GM23338 (cell line): ENCODE results near the gene ME1. TPM values are rescaled to one million over a fixed set of nuclear protein-coding genes. Genes with fewer than 3 reads are reported as not detected.
A peak's percentile ranks its signal among the peaks of the same experiment; 100 is the strongest.
"Not testable (repeated sequence)": the region's sequence is repeated elsewhere in the genome, so short reads cannot be mapped to it uniquely, and the experiment has no call there.

Experiments
- ATAC-seq: fragments of 200-7000 bp; cut with Tn5 transposase; 3 replicates; pipeline ENCODE4 v1.9.1; 2020
- DNase-seq: peaks from one replicate; pipeline ENCODE4 v3.0.0-alpha.2; 2015; ENCODE audit warnings: low spot score
- H2AFZ ChIP-seq: fragments of 200-600 bp; sonication (generic); 2 replicates; pipeline ENCODE4 v1.8.0; 2016; ENCODE audit warnings: antibody characterized with exemption, mild to moderate bottlenecking, moderate library complexity
- H3F3A ChIP-seq: fragments of 200-600 bp; sonication (generic); replicated peaks from 2 replicates; pipeline ENCODE4 v1.8.0; 2017; ENCODE audit warnings: antibody characterized with exemption, mixed run types, low read depth
- H3K27ac ChIP-seq: fragments of 200-600 bp; sonication (generic); 2 replicates; pipeline ENCODE4 v1.6.1; 2016; ENCODE audit warnings: low read depth
- H3K27me3 ChIP-seq: fragments of 200-600 bp; sonication (generic); 2 replicates; pipeline ENCODE4 v1.8.0; 2016; ENCODE audit warnings: mild to moderate bottlenecking, mixed run types, moderate library complexity; ENCODE audit not compliant: insufficient read depth
- H3K36me3 ChIP-seq: fragments of 200-600 bp; sonication (generic); 2 replicates; pipeline ENCODE4 v1.8.0; 2016; ENCODE audit warnings: mild to moderate bottlenecking; ENCODE audit not compliant: insufficient read depth
- H3K4me1 ChIP-seq: fragments of 200-600 bp; sonication (generic); 2 replicates; pipeline ENCODE4 v1.8.0; 2016; ENCODE audit warnings: mild to moderate bottlenecking, moderate library complexity; ENCODE audit not compliant: insufficient read depth
- H3K4me2 ChIP-seq: fragments of 200-600 bp; sonication (generic); 2 replicates; pipeline ENCODE4 v1.7.1; 2017; ENCODE audit warnings: mixed run types
- H3K4me3 ChIP-seq: fragments of 200-600 bp; sonication (generic); 2 replicates; pipeline ENCODE4 v1.6.1; 2016; ENCODE audit warnings: mixed run types
- H3K79me2 ChIP-seq: fragments of 200-600 bp; sonication (generic); replicated peaks from 2 replicates; pipeline ENCODE4 v1.8.0; 2017; ENCODE audit warnings: mild to moderate bottlenecking; ENCODE audit not compliant: insufficient read depth
- H3K9me2 ChIP-seq: fragments of 200-600 bp; sonication (generic); 2 replicates; pipeline ENCODE4 v1.8.0; 2017; ENCODE audit not compliant: insufficient read depth
- H4K20me1 ChIP-seq: fragments of 200-600 bp; sonication (generic); replicated peaks from 2 replicates; pipeline ENCODE4 v1.8.0; 2017; ENCODE audit warnings: mild to moderate bottlenecking; ENCODE audit not compliant: insufficient read depth
- H3K27ac Mint-ChIP-seq: 2 replicates; pipeline ENCODE4 v1.8.0; 2020; ENCODE audit warnings: inconsistent platforms, mild to moderate bottlenecking, moderate library complexity, mixed read lengths
- H3K27me3 Mint-ChIP-seq: 3 replicates; pipeline ENCODE4 v1.8.0; 2022; ENCODE audit warnings: low read depth, mild to moderate bottlenecking, moderate library complexity, mixed read lengths, inconsistent platforms; ENCODE audit not compliant: insufficient read depth, poor library complexity
- H3K36me3 Mint-ChIP-seq: 3 replicates; pipeline ENCODE4 v1.8.0; 2021; ENCODE audit warnings: low read depth, mild to moderate bottlenecking, inconsistent platforms, moderate library complexity, mixed read lengths
- H3K4me1 Mint-ChIP-seq: 3 replicates; pipeline ENCODE4 v1.8.0; 2020; ENCODE audit warnings: mild to moderate bottlenecking, inconsistent platforms, mixed read lengths
- H3K4me3 Mint-ChIP-seq: 3 replicates; pipeline ENCODE4 v1.8.0; 2021; ENCODE audit warnings: moderate library complexity, mild to moderate bottlenecking, inconsistent platforms, mixed read lengths
- H3K9me3 Mint-ChIP-seq: 3 replicates; pipeline ENCODE4 v1.8.0; 2020; ENCODE audit warnings: moderate library complexity, mild to moderate bottlenecking, inconsistent platforms, mixed read lengths
- CTCF ChIP-seq, 2 experiments: fragments of 200-600 bp in 1 of 2; sonication (generic) in 1 of 2; conservative IDR thresholded peaks; 2 replicates each; pipeline versions ENCODE4 v1.5.1 to v1.6.1; 2016 to 2017; ENCODE audit warnings: antibody characterized with exemption in 2 of 2, low read depth in 2 of 2, mild to moderate bottlenecking in 2 of 2, moderate library complexity in 1 of 2
- ETS1 ChIP-seq: IDR thresholded peaks from 2 replicates; pipeline ENCODE4 v1.6.1; 2016; ENCODE audit warnings: antibody characterized with exemption
- JUNB ChIP-seq: IDR thresholded peaks from one replicate; pipeline ENCODE4 v1.6.1; 2016; ENCODE audit warnings: antibody characterized with exemption; ENCODE audit not compliant: unreplicated experiment
- NANOG ChIP-seq: IDR thresholded peaks from 2 replicates; pipeline ENCODE4 v1.6.1; 2016; ENCODE audit warnings: antibody characterized with exemption, borderline replicate concordance
- STAT1 ChIP-seq: IDR thresholded peaks from one replicate; pipeline ENCODE4 v1.6.1; 2016; ENCODE audit warnings: antibody characterized with exemption; ENCODE audit not compliant: unreplicated experiment
- ZNF114 ChIP-seq: fragments of 250-450 bp; sonication (Bioruptor Pico); IDR thresholded peaks from 2 replicates; pipeline ENCODE4 v1.5.0; 2020; ENCODE audit warnings: mild to moderate bottlenecking, moderate library complexity
- ZNF331 ChIP-seq: fragments of 250-450 bp; sonication (Bioruptor Pico); IDR thresholded peaks from 2 replicates; pipeline ENCODE4 v1.5.0; 2020; ENCODE audit warnings: low read depth, mild to moderate bottlenecking, moderate library complexity
- ZNF462 ChIP-seq: fragments of 250-450 bp; sonication (Bioruptor Pico); IDR thresholded peaks from 2 replicates; pipeline ENCODE4 v1.5.0; 2020; ENCODE audit warnings: mild to moderate bottlenecking, moderate library complexity
- polyA plus RNA-seq: library from polyadenylated mRNA; unstranded; fragments of >200 nt; fragmentation: Nextera tagmentation; extraction: Ambion mirVana; gene quantifications from 2 replicates; pipeline ENCODE4 v1.2.1, GENCODE V29; 2016
- total RNA-seq: library from RNA; depleted of rRNA; stranded (reverse); fragments of >200 nt; shearing (Covaris generic); gene quantifications from 2 replicates; pipeline ENCODE4 v1.2.3, GENCODE V29; 2014

ME1 gene
- total and polyA plus RNA-seq, 2 experiments from 2014 or later, result 6.4 to 8.0 TPM

- H3K79me2 ChIP-seq, H3K27ac ChIP-seq, H3K27me3 Mint-ChIP-seq, H3K4me1 Mint-ChIP-seq, H2AFZ ChIP-seq, H3K9me3 Mint-ChIP-seq, H4K20me1 ChIP-seq, DNase-seq, H3K9me2 ChIP-seq, H3F3A ChIP-seq, ATAC-seq, H3K36me3 ChIP-seq, H3K4me2 ChIP-seq, H3K4me3 ChIP-seq, H3K36me3 Mint-ChIP-seq, H3K4me1 ChIP-seq, H3K27me3 ChIP-seq, H3K4me3 Mint-ChIP-seq: not testable (repeated sequence)
- peak overlapping the region; percentile 78; the same call in 1 of the 2 replicates for H3K27ac Mint-ChIP-seq
These were observed 19.2 kb upstream of the ME1 start for GRCh38 chr6:83450015-83450414.

GRCh38 chr6:83444086-83444699 is 13.3 kb upstream of the ME1 start:
- H3K27me3 ChIP-seq, H3K27me3 Mint-ChIP-seq, H3K4me3 ChIP-seq, H3K36me3 Mint-ChIP-seq, H3K9me2 ChIP-seq, H3K4me1 ChIP-seq, H3K36me3 ChIP-seq, H2AFZ ChIP-seq, H3K27ac Mint-ChIP-seq, H3K4me3 Mint-ChIP-seq, H4K20me1 ChIP-seq, H3K27ac ChIP-seq, DNase-seq, H3K9me3 Mint-ChIP-seq, ATAC-seq, H3F3A ChIP-seq, H3K4me2 ChIP-seq, H3K79me2 ChIP-seq: not testable (repeated sequence)
- peaks cover 13% of the 10 kb centered on the region; the same call in 2 of the 3 replicates for H3K4me1 Mint-ChIP-seq

- no peaks in the 10 kb centered on the region for H3K27me3 ChIP-seq
- TF ChIP-seq ZNF114 (CRISPR knock-in tag), result no peak
- no peak for TF ChIP-seq ZNF462 (CRISPR knock-in tag)
- TF ChIP-seq STAT1, result no peak
- no peak for TF ChIP-seq CTCF (conservative IDR thresholded peaks at IDR 0.05; ENCODE audit: low read depth in 2 of 2)
- no peak for TF ChIP-seq ETS1
- TF ChIP-seq ZNF331, result no peak
- TF ChIP-seq JUNB, result no peak
- TF ChIP-seq NANOG, result no peak
These were observed 12.7 kb upstream of the ME1 start for GRCh38 chr6:83443516-83443915.

More at GRCh38 chr6:83443516-83443915, 12.7 kb upstream of the ME1 start:
- Histone ChIP-seq H3K4me1 (peaks cover 6% of the 10 kb centered on the region; the same call in 1 of the 2 replicates), H3K4me2 (0 out of 2 replicates have a peak overlapping the region, but pooled peaks have one; percentile 7), H3K27ac (no peak overlapping the region), H3F3A (no peaks in the 10 kb centered on the region), H2AFZ (no peak overlapping the region), H4K20me1 (no peaks in the 10 kb centered on the region), H3K36me3 (no peaks in the 10 kb centered on the region), H3K79me2 (no peaks in the 10 kb centered on the region), H3K9me2 (0 out of 2 replicates have a peak, but pooled peaks cover 4% of the 10 kb centered on the region), H3K4me3 (no peak overlapping the region)
- DNase-seq (peak; percentile 9), ATAC-seq (peak; percentile 44; the same call in 2 of the 3 replicates)
- H3K9me3 Mint-ChIP-seq, result no peaks in the 10 kb centered on the region
- no peaks in the 10 kb centered on the region for H3K36me3 Mint-ChIP-seq
- H3K27me3 Mint-ChIP-seq, result no peaks in the 10 kb centered on the region
- no peak overlapping the region for H3K4me3 Mint-ChIP-seq
- peaks cover 13% of the 10 kb centered on the region; the same call in 2 of the 3 replicates for H3K4me1 Mint-ChIP-seq
- no peak overlapping the region for H3K27ac Mint-ChIP-seq
